ENCODE results near the gene KCNAB3.

DNA sequence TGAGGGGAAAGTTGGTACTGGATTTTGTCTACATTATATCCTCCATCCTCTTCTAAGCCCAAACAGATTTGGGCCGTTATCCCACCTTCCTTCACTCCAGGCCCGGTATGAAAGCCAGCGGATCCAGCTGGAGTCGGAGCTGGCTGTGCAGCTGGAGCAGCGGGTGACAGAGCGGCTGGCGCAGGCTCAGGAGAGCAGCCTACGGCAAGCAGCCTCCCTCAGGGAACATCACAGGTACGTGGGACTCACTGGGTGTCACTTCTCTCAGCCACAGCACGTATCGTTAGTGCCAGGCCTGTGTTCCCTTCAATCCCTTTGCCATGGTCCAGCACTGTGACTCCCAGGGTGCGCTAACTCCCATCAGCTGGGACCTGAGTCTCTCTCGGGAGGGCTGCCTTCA lies 13.6 kb upstream of the KCNAB3 start:
- TF ChIP-seq POLR2A (IDR thresholded peaks at IDR 0.05; ENCODE audit: low read depth, low read length), result no peak
- no peak for TF ChIP-seq POLR2AphosphoS5 (IDR thresholded peaks at IDR 0.05; ENCODE audit: insufficient read depth, low read depth, low read length)
- TF ChIP-seq CTCF (IDR thresholded peaks at IDR 0.05; ENCODE audit: extremely low read depth in 1 of 2, insufficient read depth in 1 of 2, low read depth in 1 of 2, low read length in 2 of 2), result no peak
- TF ChIP-seq EZH2 (IDR thresholded peaks at IDR 0.05; ENCODE audit: borderline replicate concordance, low read depth, low read length, severe bottlenecking), result no peak
- no peak for TF ChIP-seq FOS (IDR thresholded peaks at IDR 0.05; ENCODE audit: borderline replicate concordance, insufficient read depth, low read length)
